ENCODE measurements around the gene COL1A1.

COL1A1 gene

GRCh38 chr17:50218771-50219315, 17.4 kb upstream of the COL1A1 start:
- no peak overlapping the region; the same call in 1 of the 2 replicates for H3K4me3 ChIP-seq (ENCODE audit: low read depth, low read length)
- POLR2A ChIA-PET: interaction anchor here (0.6 to 24.4 kb wide), 13 partner anchors 8 to 157 kb away, joined by 3 to 1416 read pairs (median 9); partner anchors contain the start of gene COL1A1
- TF ChIP-seq, protein P1, sequence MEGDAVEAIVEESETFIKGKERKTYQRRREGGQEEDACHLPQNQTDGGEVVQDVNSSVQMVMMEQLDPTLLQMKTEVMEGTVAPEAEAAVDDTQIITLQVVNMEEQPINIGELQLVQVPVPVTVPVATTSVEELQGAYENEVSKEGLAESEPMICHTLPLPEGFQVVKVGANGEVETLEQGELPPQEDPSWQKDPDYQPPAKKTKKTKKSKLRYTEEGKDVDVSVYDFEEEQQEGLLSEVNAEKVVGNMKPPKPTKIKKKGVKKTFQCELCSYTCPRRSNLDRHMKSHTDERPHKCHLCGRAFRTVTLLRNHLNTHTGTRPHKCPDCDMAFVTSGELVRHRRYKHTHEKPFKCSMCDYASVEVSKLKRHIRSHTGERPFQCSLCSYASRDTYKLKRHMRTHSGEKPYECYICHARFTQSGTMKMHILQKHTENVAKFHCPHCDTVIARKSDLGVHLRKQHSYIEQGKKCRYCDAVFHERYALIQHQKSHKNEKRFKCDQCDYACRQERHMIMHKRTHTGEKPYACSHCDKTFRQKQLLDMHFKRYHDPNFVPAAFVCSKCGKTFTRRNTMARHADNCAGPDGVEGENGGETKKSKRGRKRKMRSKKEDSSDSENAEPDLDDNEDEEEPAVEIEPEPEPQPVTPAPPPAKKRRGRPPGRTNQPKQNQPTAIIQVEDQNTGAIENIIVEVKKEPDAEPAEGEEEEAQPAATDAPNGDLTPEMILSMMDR (IDR thresholded peaks at IDR 0.05; ENCODE audit: insufficient read depth, low read length, missing control alignments): no peak
- CTCF ChIA-PET: interaction anchor here (0.8 to 24.1 kb wide), 5 partner anchors 13 to 57 kb away, joined by 3 to 489 read pairs (median 5); partner anchors contain the start of genes COL1A1 and TMEM92
- peak; percentile 96 for DNase-seq (ENCODE audit: low read depth, low spot score)

GRCh38 chr17:50218071-50218759, 16.8 kb upstream of the COL1A1 start:
- POLR2A ChIA-PET: interaction anchor here (1.0 to 24.4 kb wide), 11 partner anchors 7 to 56 kb away, joined by 3 to 1416 read pairs (median 12); partner anchors contain the start of genes COL1A1 and TMEM92
- TF ChIP-seq, protein P1 (IDR thresholded peaks at IDR 0.05; ENCODE audit: insufficient read depth, low read length, missing control alignments): no peak
- no peak overlapping the region for H3K4me3 ChIP-seq (ENCODE audit: low read depth, low read length)
- no peak for DNase-seq (ENCODE audit: low read depth, low spot score)
- CTCF ChIA-PET: interaction anchor here (0.8 to 24.1 kb wide), 6 partner anchors 12 to 79 kb away, joined by 3 to 489 read pairs (median 5); partner anchors contain the start of genes COL1A1 and TMEM92

GRCh38 chr17:50217591-50217990, 16.2 kb upstream of the COL1A1 start:
- ChIA-PET POLR2A (interaction anchor here (1.3 to 24.4 kb wide), 6 partner anchors 7 to 56 kb away, joined by 3 to 1416 read pairs (median 56); partner anchors contain the start of genes COL1A1 and TMEM92), CTCF (interaction anchor here (1.2 to 24.1 kb wide), 7 partner anchors 12 to 80 kb away, joined by 3 to 489 read pairs (median 5); partner anchors contain the start of genes COL1A1 and TMEM92)
- TF ChIP-seq, protein P1 (IDR thresholded peaks at IDR 0.05; ENCODE audit: insufficient read depth, low read length, missing control alignments): no peak
- no peak for DNase-seq (ENCODE audit: low read depth, low spot score)
- H3K4me3 ChIP-seq (ENCODE audit: low read depth, low read length): no peak overlapping the region

- TF ChIP-seq, protein P1 (IDR thresholded peaks at IDR 0.05; ENCODE audit: insufficient read depth, low read length, missing control alignments): no peak
Observed at GRCh38 chr17:50214976-50215760, 13.7 kb upstream of the COL1A1 start.

GRCh38 chr17:50213026-50214022, 11.9 kb upstream of the COL1A1 start:
- POLR2A ChIA-PET: interaction anchor here (1.0 to 44.9 kb wide), 4 partner anchors 11 to 76 kb away, joined by 3 to 2316 read pairs (median 1124); partner anchors contain the start of genes COL1A1 and TMEM92
- no peak for DNase-seq (ENCODE audit: low read depth, low spot score)
- CTCF ChIA-PET: interaction anchor here (0.7 to 24.1 kb wide), 6 partner anchors 11 to 84 kb away, joined by 3 to 489 read pairs (median 5); partner anchors contain the start of genes COL1A1 and TMEM92
- no peak overlapping the region for H3K4me3 ChIP-seq (ENCODE audit: low read depth, low read length)
- TF ChIP-seq, protein P1 (IDR thresholded peaks at IDR 0.05; ENCODE audit: insufficient read depth, low read length, missing control alignments): no peak

More at GRCh38 chr17:50214976-50215760, 13.7 kb upstream of the COL1A1 start:
- ChIA-PET CTCF (interaction anchor here (1.1 to 24.1 kb wide), 4 partner anchors 12 to 74 kb away, joined by 3 to 489 read pairs (median 23); partner anchors contain the start of genes COL1A1 and TMEM92), POLR2A (interaction anchor here (0.6 to 24.4 kb wide), 4 partner anchors 12 to 75 kb away, joined by 3 to 1416 read pairs (median 418); partner anchors contain the start of gene COL1A1)
- DNase-seq (ENCODE audit: low read depth, low spot score): no peak
- no peak overlapping the region for H3K4me3 ChIP-seq (ENCODE audit: low read depth, low read length)
